NCI-H187 treated with DMSO at 0.1 percent for 48 hours (cell line): ENCODE data around the gene TMTC1.

Source experiments
- DNase-seq: peaks from one replicate; lab custom pipeline; 2025; lab: John Stamatoyannopoulos, UW

TMTC1 gene

GRCh38 chr12:29616664-29617406 lies 166.9 kb downstream of the TMTC1 start:
- DNase-seq = no peak

- no peak for DNase-seq
Observed at GRCh38 chr12:29614694-29615325, 168.9 kb downstream of the TMTC1 start.

GRCh38 chr12:29612912-29613311 lies 170.8 kb downstream of the TMTC1 start:
- DNase-seq = no peak

- DNase-seq = no peak
Observed at GRCh38 chr12:29611906-29612305, 171.8 kb downstream of the TMTC1 start.

GRCh38 chr12:29610473-29611170 lies 173.1 kb downstream of the TMTC1 start:
- no peak for DNase-seq

- DNase-seq = no peak
Observed at GRCh38 chr12:29609431-29610215, 174.1 kb downstream of the TMTC1 start.

GRCh38 chr12:29608581-29608980 lies 175.2 kb downstream of the TMTC1 start:
- no peak for DNase-seq

GRCh38 chr12:29599381-29599780 lies 184.4 kb downstream of the TMTC1 start:
- no peak for DNase-seq

- no peak for DNase-seq
Observed at GRCh38 chr12:29595071-29595755, 188.5 kb downstream of the TMTC1 start.

- no peak for DNase-seq
Observed at GRCh38 chr12:29593001-29593400, 190.7 kb downstream of the TMTC1 start.

- no peak for DNase-seq
Observed at GRCh38 chr12:29591140-29592020, 192.4 kb downstream of the TMTC1 start.

GRCh38 chr12:29589851-29590250 lies 193.9 kb downstream of the TMTC1 start:
- DNase-seq = no peak

- DNase-seq = no peak
Observed at GRCh38 chr12:29589286-29589820, 194.4 kb downstream of the TMTC1 start.

GRCh38 chr12:29582677-29583272 lies 201.0 kb downstream of the TMTC1 start:
- no peak for DNase-seq

- DNase-seq = no peak
Observed at GRCh38 chr12:29582146-29582545, 201.6 kb downstream of the TMTC1 start.

GRCh38 chr12:29581631-29582030 lies 202.1 kb downstream of the TMTC1 start:
- DNase-seq = no peak

GRCh38 chr12:29580971-29581370 lies 202.8 kb downstream of the TMTC1 start:
- no peak for DNase-seq

- DNase-seq = no peak
Observed at GRCh38 chr12:29578731-29579130, 205.0 kb downstream of the TMTC1 start.

- no peak for DNase-seq
Observed at GRCh38 chr12:29578070-29578469, 205.7 kb downstream of the TMTC1 start.

GRCh38 chr12:29574500-29574899 lies 209.2 kb downstream of the TMTC1 start:
- no peak for DNase-seq
